BLaER1 (cell line): Measurements from ENCODE around the gene STIM1.
A peak's percentile ranks its signal among the peaks of the same experiment; 100 is the strongest.
"Not testable (repeated sequence)": the region's sequence is repeated elsewhere in the genome, so short reads cannot be mapped to it uniquely, and the experiment has no call there.

Experiments used
- H3K27ac ChIP-seq: shearing (Covaris generic); formaldehyde crosslinking; 2 replicates; pipeline ENCODE4 v1.8.1; 2022
- H3K27me3 ChIP-seq: shearing (Covaris generic); formaldehyde crosslinking; 2 replicates; pipeline ENCODE4 v1.8.1; 2022
- H3K36me3 ChIP-seq: shearing (Covaris generic); formaldehyde crosslinking; 2 replicates; pipeline ENCODE4 v1.8.1; 2022
- H3K4me1 ChIP-seq: shearing (Covaris generic); formaldehyde crosslinking; 2 replicates; pipeline ENCODE4 v1.8.1; 2022
- H3K4me2 ChIP-seq: shearing (Covaris generic); formaldehyde crosslinking; 2 replicates; pipeline ENCODE4 v1.8.1; 2022
- H3K4me3 ChIP-seq: shearing (Covaris generic); formaldehyde crosslinking; 2 replicates; pipeline ENCODE4 v1.8.1; 2022
- H3K9ac ChIP-seq: shearing (Covaris generic); formaldehyde crosslinking; 2 replicates; pipeline ENCODE4 v1.8.1; 2022
- H3K9me3 ChIP-seq: shearing (Covaris generic); formaldehyde crosslinking; 2 replicates; pipeline ENCODE4 v1.8.1; 2022
- H4K20me1 ChIP-seq: shearing (Covaris generic); formaldehyde crosslinking; 2 replicates; pipeline ENCODE4 v1.8.1; 2022
- Cebpa-rat ChIP-seq: shearing (Covaris generic); IDR thresholded peaks from 2 replicates; pipeline ENCODE4 v1.8.1; 2022

STIM1 gene

GRCh38 chr11:4040461-4040860, 185.0 kb downstream of the STIM1 start:
- TF ChIP-seq Cebpa-rat: no peak
- H4K20me1 ChIP-seq: no peaks in the 10 kb centered on the region
- peaks cover 21% of the 10 kb centered on the region for H3K9me3 ChIP-seq
- no peak overlapping the region for H3K27ac ChIP-seq
- no peak overlapping the region for H3K4me2 ChIP-seq
- H3K27me3 ChIP-seq: no peaks in the 10 kb centered on the region
- no peak overlapping the region for H3K9ac ChIP-seq
- no peak overlapping the region for H3K4me3 ChIP-seq
- H3K36me3 ChIP-seq: no peaks in the 10 kb centered on the region
- no peaks in the 10 kb centered on the region for H3K4me1 ChIP-seq

DNA sequence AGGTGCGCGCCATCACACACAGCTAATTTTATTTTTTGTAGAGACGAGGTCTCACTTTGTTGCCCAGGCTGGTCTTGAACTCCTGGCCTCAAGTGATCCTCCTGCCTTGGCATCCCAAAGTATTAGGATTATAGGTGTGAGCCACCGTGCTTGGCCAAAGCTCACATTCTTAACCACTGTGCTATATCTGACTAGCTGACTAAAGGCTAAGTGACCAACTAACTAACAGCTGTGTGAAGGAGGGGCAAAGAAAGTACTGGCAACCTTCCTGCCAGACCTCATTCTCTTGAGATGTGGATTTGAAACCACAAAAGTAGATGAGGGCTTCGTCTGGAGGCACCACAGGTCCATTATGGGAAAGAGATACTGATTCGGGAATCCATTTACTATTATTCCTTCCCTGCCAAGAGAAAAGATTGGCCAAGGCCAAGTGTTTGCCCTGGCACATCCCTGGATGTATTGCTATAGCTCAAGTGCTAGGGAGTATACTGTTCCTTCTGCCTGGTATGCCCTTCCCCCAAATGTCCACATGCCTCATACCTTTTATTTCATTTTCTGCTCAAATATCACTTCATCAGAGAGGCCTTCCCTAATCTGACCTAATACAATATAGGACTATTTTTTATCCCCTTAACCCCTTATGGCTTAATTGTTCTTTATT, 186.4 kb downstream of the STIM1 start:
- no peaks in the 10 kb centered on the region for H3K4me1 ChIP-seq
- H3K36me3 ChIP-seq: no peaks in the 10 kb centered on the region
- H4K20me1 ChIP-seq: no peaks in the 10 kb centered on the region
- H3K27me3 ChIP-seq: no peaks in the 10 kb centered on the region
- peaks cover 8% of the 10 kb centered on the region for H3K9me3 ChIP-seq
- no peak overlapping the region for H3K4me2 ChIP-seq
- H3K27ac ChIP-seq: no peak overlapping the region
- H3K9ac ChIP-seq: no peak overlapping the region
- H3K4me3 ChIP-seq: no peak overlapping the region
- TF ChIP-seq Cebpa-rat: no peak

DNA sequence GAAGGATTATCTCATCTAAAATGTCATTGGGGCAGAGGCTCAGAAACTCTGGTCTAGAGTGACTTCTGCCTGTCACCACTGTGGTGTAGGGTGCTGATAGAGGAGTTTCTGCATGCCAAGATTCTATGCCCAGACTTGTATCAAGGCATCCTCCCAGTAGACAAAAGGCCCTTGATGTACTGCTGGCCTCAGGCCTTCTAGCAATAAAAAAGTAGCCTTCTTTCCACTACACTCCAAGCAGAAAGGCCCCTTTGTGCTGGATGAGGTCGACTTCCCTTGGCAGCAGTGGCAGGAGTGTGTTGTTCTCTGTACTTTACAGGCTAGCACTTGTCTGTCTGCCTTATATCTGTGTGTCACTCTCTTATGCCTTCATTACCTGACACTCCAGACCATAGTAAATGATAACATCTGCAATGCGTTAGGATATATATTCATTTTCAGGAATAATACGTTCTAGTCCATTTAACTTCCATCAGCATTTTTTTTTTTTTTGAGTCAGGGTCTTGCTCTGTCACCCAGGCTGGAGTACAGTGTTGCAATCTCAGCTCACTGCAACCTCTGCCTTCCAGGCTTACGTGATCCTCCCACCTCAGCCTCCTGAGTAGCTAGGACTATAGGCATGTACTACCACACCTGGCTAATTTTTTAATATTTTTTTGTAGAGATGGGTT, 189.6 kb downstream of the STIM1 start:
- H3K4me1 ChIP-seq: no peaks in the 10 kb centered on the region
- H4K20me1 ChIP-seq: no peaks in the 10 kb centered on the region
- H3K36me3 ChIP-seq: no peaks in the 10 kb centered on the region
- TF ChIP-seq Cebpa-rat: no peak
- H3K27me3 ChIP-seq: no peaks in the 10 kb centered on the region
- no peaks in the 10 kb centered on the region for H3K9me3 ChIP-seq
- no peak overlapping the region for H3K4me2 ChIP-seq
- H3K27ac ChIP-seq: no peak overlapping the region
- no peak overlapping the region for H3K4me3 ChIP-seq
- no peak overlapping the region for H3K9ac ChIP-seq

DNA sequence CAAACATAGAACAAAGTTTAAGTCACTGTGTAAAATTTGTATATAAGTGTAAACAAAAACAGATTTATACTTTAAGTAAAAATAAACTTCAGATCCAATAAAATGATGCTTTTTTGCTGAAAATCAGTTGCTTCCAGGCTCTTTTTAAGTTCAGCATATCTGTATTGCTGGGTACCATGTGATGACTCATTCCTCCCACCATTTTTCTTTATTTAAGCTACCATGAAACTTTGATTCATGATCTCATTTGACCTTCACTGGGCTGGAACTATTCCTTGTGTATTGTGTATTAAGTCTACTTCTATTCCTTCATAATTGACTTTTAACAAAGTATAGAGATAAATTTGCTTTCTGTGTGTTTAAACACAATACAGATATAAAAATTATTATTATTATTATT, 192.9 kb downstream of the STIM1 start:
- no peaks in the 10 kb centered on the region for H3K4me1 ChIP-seq
- no peak for TF ChIP-seq Cebpa-rat
- no peaks in the 10 kb centered on the region for H4K20me1 ChIP-seq
- no peak overlapping the region for H3K27ac ChIP-seq
- H3K36me3 ChIP-seq: 0 out of 2 replicates have a peak, but pooled peaks cover 3% of the 10 kb centered on the region
- no peak overlapping the region for H3K9ac ChIP-seq
- 0 out of 2 replicates have a peak, but pooled peaks cover 5% of the 10 kb centered on the region for H3K9me3 ChIP-seq
- H3K4me3 ChIP-seq: no peak overlapping the region
- no peaks in the 10 kb centered on the region for H3K27me3 ChIP-seq
- no peak overlapping the region for H3K4me2 ChIP-seq

DNA sequence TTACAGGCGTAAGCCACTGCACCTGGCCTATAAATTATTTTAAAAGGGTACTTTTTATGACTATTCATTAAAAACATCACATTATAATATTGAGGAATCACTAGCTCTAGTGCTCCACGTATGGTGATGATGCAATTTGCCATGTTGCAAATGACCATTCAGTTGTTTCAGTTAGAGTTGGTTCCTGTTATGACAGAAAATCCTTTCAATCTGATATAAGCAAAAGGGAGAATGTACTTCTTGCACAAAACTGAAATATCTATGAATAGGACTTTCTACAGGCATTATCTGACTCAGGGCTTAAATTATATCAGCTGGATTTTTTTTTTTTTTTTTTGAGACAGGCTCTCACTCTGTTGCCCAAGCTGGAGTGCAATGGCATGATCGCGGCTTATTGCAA, 193.5 kb downstream of the STIM1 start:
- H3K27me3 ChIP-seq: no peaks in the 10 kb centered on the region
- TF ChIP-seq Cebpa-rat: no peak
- no peaks in the 10 kb centered on the region for H3K4me1 ChIP-seq
- H3K36me3 ChIP-seq: 0 out of 2 replicates have a peak, but pooled peaks cover 3% of the 10 kb centered on the region
- no peaks in the 10 kb centered on the region for H4K20me1 ChIP-seq
- no peak overlapping the region for H3K9ac ChIP-seq
- H3K4me3 ChIP-seq: no peak overlapping the region
- H3K4me2 ChIP-seq: no peak overlapping the region
- 0 out of 2 replicates have a peak, but pooled peaks cover 5% of the 10 kb centered on the region for H3K9me3 ChIP-seq
- H3K27ac ChIP-seq: no peak overlapping the region

GRCh38 chr11:4050138-4050537, 194.7 kb downstream of the STIM1 start:
- Histone ChIP-seq H3K27me3 (no peaks in the 10 kb centered on the region), H3K36me3 (0 out of 2 replicates have a peak, but pooled peaks cover 3% of the 10 kb centered on the region), H4K20me1 (no peaks in the 10 kb centered on the region), H3K27ac (no peak overlapping the region), H3K4me3 (no peak overlapping the region), H3K9ac (no peak overlapping the region), H3K4me1 (no peaks in the 10 kb centered on the region), H3K4me2 (no peak overlapping the region), H3K9me3 (0 out of 2 replicates have a peak, but pooled peaks cover 5% of the 10 kb centered on the region)
- TF ChIP-seq Cebpa-rat: no peak

DNA sequence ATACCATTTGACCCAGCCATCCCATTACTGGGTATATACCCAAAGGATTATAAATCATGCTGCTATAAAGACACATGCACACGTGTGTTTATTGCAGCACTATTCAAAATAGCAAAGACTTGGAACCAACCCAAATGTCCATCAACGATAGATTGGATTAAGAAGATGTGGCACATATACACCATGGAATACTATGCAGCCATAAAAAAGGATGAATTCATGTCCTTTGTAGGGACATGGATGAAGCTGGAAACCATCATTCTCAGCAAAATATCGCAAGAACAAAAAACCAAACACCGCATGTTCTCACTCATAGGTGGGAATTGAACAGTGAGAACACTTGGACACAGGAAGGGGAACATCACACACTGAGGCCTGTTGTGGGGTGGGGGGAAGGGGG, 197.7 kb downstream of the STIM1 start:
- not testable (repeated sequence) for H3K36me3 ChIP-seq, H3K27me3 ChIP-seq, H3K9me3 ChIP-seq, H4K20me1 ChIP-seq, H3K9ac ChIP-seq, H3K4me3 ChIP-seq, H3K27ac ChIP-seq, H3K4me2 ChIP-seq
- peaks cover 17% of the 10 kb centered on the region for H3K4me1 ChIP-seq

- Histone ChIP-seq H3K27me3 (no peaks in the 10 kb centered on the region), H4K20me1 (no peaks in the 10 kb centered on the region), H3K4me2 (no peak overlapping the region), H3K9me3 (0 out of 2 replicates have a peak, but pooled peaks cover 5% of the 10 kb centered on the region), H3K36me3 (peaks cover 9% of the 10 kb centered on the region), H3K4me1 (peaks cover 29% of the 10 kb centered on the region), H3K4me3 (no peak overlapping the region), H3K27ac (no peak overlapping the region), H3K9ac (no peak overlapping the region)
- TF ChIP-seq Cebpa-rat: no peak
These were observed 199.2 kb downstream of the STIM1 start for GRCh38 chr11:4054643-4055042.

GRCh38 chr11:4059424-4059823, 204.0 kb downstream of the STIM1 start:
- H3K36me3 ChIP-seq: peaks cover 24% of the 10 kb centered on the region
- H3K27ac ChIP-seq: peak overlapping the region; percentile 50; the same call in 1 of the 2 replicates
- no peaks in the 10 kb centered on the region for H3K9me3 ChIP-seq
- no peak for TF ChIP-seq Cebpa-rat
- no peaks in the 10 kb centered on the region for H3K27me3 ChIP-seq
- H3K4me3 ChIP-seq: no peak overlapping the region
- peaks cover 29% of the 10 kb centered on the region for H3K4me1 ChIP-seq
- no peak overlapping the region for H3K9ac ChIP-seq
- no peaks in the 10 kb centered on the region for H4K20me1 ChIP-seq
- peak overlapping the region; percentile 67; the same call in 1 of the 2 replicates for H3K4me2 ChIP-seq

DNA sequence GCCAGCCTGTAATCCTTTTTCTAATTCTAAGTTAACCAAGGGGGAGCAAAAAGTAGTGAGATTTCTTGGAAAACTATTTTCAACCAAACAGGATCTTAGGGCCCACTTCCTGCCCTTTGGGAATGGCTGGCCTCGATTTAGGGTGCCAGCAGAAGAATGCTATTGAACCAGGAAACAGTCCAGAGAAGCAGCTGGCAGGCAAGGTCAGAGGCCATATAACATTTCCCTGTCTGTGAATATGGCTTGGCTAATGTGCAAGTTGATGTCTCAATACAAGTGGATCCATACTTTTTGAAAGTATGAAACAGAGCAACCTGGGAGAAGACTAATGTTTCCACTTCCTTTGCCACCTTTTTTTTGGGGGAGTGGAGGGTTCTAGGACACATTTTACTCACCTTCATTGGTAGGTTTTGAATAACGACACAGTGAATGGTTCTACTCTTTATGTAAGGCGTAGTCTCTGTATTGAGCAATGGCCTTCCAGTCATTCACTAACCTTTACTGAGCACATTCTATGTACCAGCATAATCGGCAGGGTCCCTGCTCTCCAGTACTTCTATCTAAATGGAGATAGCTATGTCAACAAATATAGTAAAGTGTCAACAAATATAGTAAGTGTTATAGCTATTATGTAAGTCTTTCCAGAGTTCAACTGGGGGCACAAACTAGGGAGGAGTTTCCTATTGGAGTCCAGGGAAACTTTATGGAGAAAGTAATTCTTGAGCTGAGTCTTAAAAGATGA, 204.9 kb downstream of the STIM1 start:
- H3K4me3 ChIP-seq: no peak overlapping the region
- H3K4me1 ChIP-seq: peaks cover 29% of the 10 kb centered on the region
- peaks cover 24% of the 10 kb centered on the region for H3K36me3 ChIP-seq
- H3K4me2 ChIP-seq: no peak overlapping the region
- no peak for TF ChIP-seq Cebpa-rat
- no peaks in the 10 kb centered on the region for H4K20me1 ChIP-seq
- H3K27ac ChIP-seq: no peak overlapping the region
- no peaks in the 10 kb centered on the region for H3K9me3 ChIP-seq
- no peak overlapping the region for H3K9ac ChIP-seq
- H3K27me3 ChIP-seq: no peaks in the 10 kb centered on the region
